Measurements from ENCODE around the gene RYR1.

Gene RYR1
- long read RNA-seq: 0 reads

- peak in 1 of 2 experiments; percentile 7 for DNase-seq (ENCODE audit: low read depth in 1 of 2, low spot score in 1 of 2)
- no peak within 1 kb of the TSS for H3K27ac ChIP-seq (replicated peaks)
These were observed at the start of gene RYR1 for GRCh38 chr19:38433268-38433733. TSS of gene RYR1 (plus strand) at chr19:38433691. CDS start at chr19:38433830, 139 bp downstream.

GRCh38 chr19:38383743-38384142, 49.7 kb upstream of the RYR1 start:
- Histone ChIP-seq H3K4me3 (replicated peaks; ENCODE audit: insufficient read depth, low read length) (no peak overlapping the region), H3K27ac (replicated peaks) (no peak overlapping the region), H3K27me3 (ENCODE audit: insufficient read depth, poor library complexity, severe bottlenecking) (peaks cover 8% of the 10 kb centered on the region)
- no peak for TF ChIP-seq SPI1 (IDR thresholded peaks at IDR 0.05; ENCODE audit: borderline replicate concordance, low read depth)
- TF ChIP-seq GABPA (IDR thresholded peaks at IDR 0.05; ENCODE audit: low read depth): no peak
- no peak for TF ChIP-seq CTCF (IDR thresholded peaks at IDR 0.05; ENCODE audit: insufficient read depth, low read length)
- no peak for TF ChIP-seq POLR2AphosphoS5 (IDR thresholded peaks at IDR 0.05; ENCODE audit: low read depth)
- no peak for TF ChIP-seq REST (IDR thresholded peaks at IDR 0.05; ENCODE audit: insufficient replicate concordance, low read depth)
- DNase-seq (ENCODE audit: low read depth in 1 of 2, low spot score in 1 of 2): no peak

More at GRCh38 chr19:38433268-38433733, at the start of gene RYR1:
- Histone ChIP-seq H3K27me3 (ENCODE audit: insufficient read depth, poor library complexity, severe bottlenecking) (peaks cover 2% of the 10 kb centered on the region), H3K4me3 (replicated peaks; ENCODE audit: insufficient read depth, low read length) (no peak within 1 kb of the TSS)
- TF ChIP-seq SPI1 (IDR thresholded peaks at IDR 0.05; ENCODE audit: borderline replicate concordance, low read depth): no peak
- no peak for TF ChIP-seq GABPA (IDR thresholded peaks at IDR 0.05; ENCODE audit: low read depth)
- no peak for TF ChIP-seq CTCF (IDR thresholded peaks at IDR 0.05; ENCODE audit: insufficient read depth, low read length)
- TF ChIP-seq POLR2AphosphoS5 (IDR thresholded peaks at IDR 0.05; ENCODE audit: low read depth): no peak
- TF ChIP-seq REST (IDR thresholded peaks at IDR 0.05; ENCODE audit: insufficient replicate concordance, low read depth): peak; percentile 60

- no peak for DNase-seq (ENCODE audit: low read depth in 1 of 2, low spot score in 1 of 2)
- Histone ChIP-seq H3K4me3 (replicated peaks; ENCODE audit: insufficient read depth, low read length) (no peak overlapping the region), H3K27me3 (ENCODE audit: insufficient read depth, poor library complexity, severe bottlenecking) (peaks cover 13% of the 10 kb centered on the region), H3K27ac (replicated peaks) (no peak overlapping the region)
- TF ChIP-seq POLR2AphosphoS5 (IDR thresholded peaks at IDR 0.05; ENCODE audit: low read depth) (no peak; the same call in 1 of the 2 replicates), CTCF (IDR thresholded peaks at IDR 0.05; ENCODE audit: insufficient read depth, low read length) (peak; percentile 14)
These were observed 49.1 kb upstream of the RYR1 start for GRCh38 chr19:38384209-38385027.

Data from HL-60 (cell line).